ENCODE data around the gene ZFHX3.

ZFHX3 gene

GRCh38 chr16:73067671-73068540 lies 20.0 kb upstream of the ZFHX3 start:
- no peak for DNase-seq

- DNase-seq: no peak
Measured at GRCh38 chr16:73066927-73067670, 19.2 kb upstream of the ZFHX3 start.

GRCh38 chr16:73066331-73066926 lies 18.5 kb upstream of the ZFHX3 start:
- DNase-seq: no peak

- DNase-seq: no peak
Measured at GRCh38 chr16:73065632-73066330, 17.9 kb upstream of the ZFHX3 start.

GRCh38 chr16:73064994-73065545 lies 17.1 kb upstream of the ZFHX3 start:
- no peak for DNase-seq

GRCh38 chr16:73064212-73064993 lies 16.5 kb upstream of the ZFHX3 start:
- no peak for DNase-seq

- no peak for DNase-seq
Measured at GRCh38 chr16:73063854-73064211, 15.9 kb upstream of the ZFHX3 start.

GRCh38 chr16:73062743-73063733 lies 15.1 kb upstream of the ZFHX3 start:
- DNase-seq: no peak

GRCh38 chr16:73062001-73062616 lies 14.2 kb upstream of the ZFHX3 start:
- no peak for DNase-seq

- no peak for DNase-seq
Measured at GRCh38 chr16:73060892-73061490, 13.1 kb upstream of the ZFHX3 start.

- DNase-seq: no peak
Measured at GRCh38 chr16:73059779-73060615, 12.1 kb upstream of the ZFHX3 start.

GRCh38 chr16:73058616-73059409 lies 10.9 kb upstream of the ZFHX3 start:
- DNase-seq: no peak

- no peak for DNase-seq
Measured at GRCh38 chr16:73058221-73058615, 10.3 kb upstream of the ZFHX3 start.

GRCh38 chr16:73057291-73058210 lies 9.6 kb upstream of the ZFHX3 start:
- DNase-seq: no peak

- DNase-seq: no peak
Measured at GRCh38 chr16:73056921-73057290, 9.0 kb upstream of the ZFHX3 start.

- DNase-seq: no peak
Measured at GRCh38 chr16:73056448-73056847, 8.5 kb upstream of the ZFHX3 start.

Data from NCI-H1436 treated with DMSO at 0.1 percent for 48 hours (cell line).